Omental fat pad (tissue), 4 donors: ENCODE results near the gene GATA6. TPM values are rescaled to one million over a fixed set of nuclear protein-coding genes. Genes with fewer than 3 reads are reported as not detected.
A peak's percentile ranks its signal among the peaks of the same experiment; 100 is the strongest.
"Not testable (repeated sequence)": the region's sequence is repeated elsewhere in the genome, so short reads cannot be mapped to it uniquely, and the experiment has no call there.

Experiments used
- ATAC-seq: fragments of 150-250 bp; one replicate; pipeline ENCODE4 v1.9.1; 2016; ENCODE audit warnings: mild to moderate bottlenecking, moderate library complexity; ENCODE audit not compliant: low FRiP score
- DNase-seq: peaks from one replicate; pipeline ENCODE4 v3.0.0-alpha.2; 2019; ENCODE audit warnings: low spot score
- CTCF ChIP-seq, 3 donors: fragments of 450-650 bp; IDR thresholded peaks; one replicate each; pipeline ENCODE4 v1.5.1; 2016 to 2017; ENCODE audit warnings: antibody characterized with exemption in 3 of 3, mild to moderate bottlenecking in 3 of 3, moderate library complexity in 2 of 3
- total RNA-seq, 4 donors: library from RNA; depleted of rRNA; stranded (reverse); fragments of >200 nt; gene quantifications; one replicate each; pipeline ENCODE4 v1.1.0, GENCODE V29; 2016

GATA6 gene
- total RNA-seq, 4 donors from 2014 or later, result 12.1 to 48.9 (median 25.2) TPM

GRCh38 chr18:22182884-22183697 lies 13.7 kb downstream of the GATA6 start:
- ATAC-seq, result no peak
- no peak for DNase-seq
- TF ChIP-seq CTCF (IDR thresholded peaks at IDR 0.05), result no peak

- DNase-seq (no peak), ATAC-seq (no peak)
- no peak for TF ChIP-seq CTCF (IDR thresholded peaks at IDR 0.05)
These were observed 14.3 kb downstream of the GATA6 start for GRCh38 chr18:22183698-22184170.

GRCh38 chr18:22184573-22184972 lies 15.2 kb downstream of the GATA6 start:
- not testable (repeated sequence) for DNase-seq, ATAC-seq

GRCh38 chr18:22185273-22185672 lies 15.9 kb downstream of the GATA6 start:
- no peak for ATAC-seq
- DNase-seq, result no peak
- no peak for TF ChIP-seq CTCF (IDR thresholded peaks at IDR 0.05)

- DNase-seq (no peak), ATAC-seq (no peak)
- no peak for TF ChIP-seq CTCF (IDR thresholded peaks at IDR 0.05)
These were observed 16.5 kb downstream of the GATA6 start for GRCh38 chr18:22185771-22186386.

GRCh38 chr18:22186484-22186971 lies 17.1 kb downstream of the GATA6 start:
- TF ChIP-seq CTCF (IDR thresholded peaks at IDR 0.05), result no peak
- ATAC-seq, result no peak
- no peak for DNase-seq

GRCh38 chr18:22188559-22189267 lies 19.3 kb downstream of the GATA6 start:
- TF ChIP-seq CTCF (IDR thresholded peaks at IDR 0.05), result no peak
- ATAC-seq (peak; percentile 12), DNase-seq (no peak)
